Right lobe of liver (tissue), 4 donors: ENCODE results near the gene TDRD3.

Experiments used
- POLR2A ChIP-seq: fragments of 450-650 bp; IDR thresholded peaks from one replicate; pipeline ENCODE4 v1.6.1; 2017; ENCODE audit warnings: antibody characterized with exemption, mild to moderate bottlenecking
- TF ChIP-seq, protein P1 (sequence below), 4 donors: fragments of 200-600 bp in 3 of 4; fragments of 450-650 bp in 1 of 4; IDR thresholded peaks; one replicate each; pipeline versions ENCODE4 v1.5.1 to v1.8.0; 2016 to 2022; ENCODE audit warnings: antibody characterized with exemption in 4 of 4, mild to moderate bottlenecking in 2 of 4
- donor health status: DM: no; HTN: no; CAD: no.
- donor health status: DM: no; HTN: no; CAD: no.
- donor health status: DM: no; HTN: yes; CAD: no.

DNA sequence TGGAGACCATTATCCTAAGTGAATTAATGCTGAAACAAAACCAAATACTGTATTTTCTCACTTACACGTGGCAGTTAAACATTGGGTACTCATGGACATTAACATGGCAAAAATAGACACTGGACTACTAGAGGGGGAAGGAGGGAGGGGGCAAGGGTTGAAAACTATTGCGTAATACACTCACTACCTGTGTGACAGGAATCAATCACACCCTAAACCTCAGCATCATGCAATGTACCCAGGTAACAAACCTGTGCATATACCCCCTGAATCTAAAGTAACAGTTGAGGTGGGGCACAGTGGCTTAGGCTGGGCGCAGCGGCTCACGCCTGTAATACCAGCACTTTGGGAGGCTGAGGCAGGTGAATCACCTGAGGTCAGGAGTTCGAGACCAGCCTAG lies 207.0 kb downstream of the TDRD3 start:
- no peak for TF ChIP-seq POLR2A
- TF ChIP-seq, protein P1, sequence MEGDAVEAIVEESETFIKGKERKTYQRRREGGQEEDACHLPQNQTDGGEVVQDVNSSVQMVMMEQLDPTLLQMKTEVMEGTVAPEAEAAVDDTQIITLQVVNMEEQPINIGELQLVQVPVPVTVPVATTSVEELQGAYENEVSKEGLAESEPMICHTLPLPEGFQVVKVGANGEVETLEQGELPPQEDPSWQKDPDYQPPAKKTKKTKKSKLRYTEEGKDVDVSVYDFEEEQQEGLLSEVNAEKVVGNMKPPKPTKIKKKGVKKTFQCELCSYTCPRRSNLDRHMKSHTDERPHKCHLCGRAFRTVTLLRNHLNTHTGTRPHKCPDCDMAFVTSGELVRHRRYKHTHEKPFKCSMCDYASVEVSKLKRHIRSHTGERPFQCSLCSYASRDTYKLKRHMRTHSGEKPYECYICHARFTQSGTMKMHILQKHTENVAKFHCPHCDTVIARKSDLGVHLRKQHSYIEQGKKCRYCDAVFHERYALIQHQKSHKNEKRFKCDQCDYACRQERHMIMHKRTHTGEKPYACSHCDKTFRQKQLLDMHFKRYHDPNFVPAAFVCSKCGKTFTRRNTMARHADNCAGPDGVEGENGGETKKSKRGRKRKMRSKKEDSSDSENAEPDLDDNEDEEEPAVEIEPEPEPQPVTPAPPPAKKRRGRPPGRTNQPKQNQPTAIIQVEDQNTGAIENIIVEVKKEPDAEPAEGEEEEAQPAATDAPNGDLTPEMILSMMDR (IDR thresholded peaks at IDR 0.05) = no peak
